ENCODE data around the gene MAGI3.
"Not testable (repeated sequence)": the region's sequence is repeated elsewhere in the genome, so short reads cannot be mapped to it uniquely, and the experiment has no call there.

The MAGI3 gene

GRCh38 chr1:113439277-113439670 is 49.0 kb downstream of the MAGI3 start:
- no peak for DNase-seq (ENCODE audit: low read depth in 3 of 3, low spot score in 1 of 3)

- no peak for DNase-seq (ENCODE audit: low read depth in 3 of 3, low spot score in 1 of 3)
These were observed 51.8 kb downstream of the MAGI3 start for GRCh38 chr1:113442131-113442530.

GRCh38 chr1:113444857-113445256 is 54.5 kb downstream of the MAGI3 start:
- DNase-seq (ENCODE audit: low read depth in 3 of 3, low spot score in 1 of 3) = no peak

- DNase-seq (ENCODE audit: low read depth in 3 of 3, low spot score in 1 of 3) = no peak
These were observed 61.4 kb downstream of the MAGI3 start for GRCh38 chr1:113451710-113452109.

- no peak for DNase-seq (ENCODE audit: low read depth in 3 of 3, low spot score in 1 of 3)
These were observed 62.8 kb downstream of the MAGI3 start for GRCh38 chr1:113452921-113453770.

GRCh38 chr1:113453771-113454083 is 63.4 kb downstream of the MAGI3 start:
- no peak for DNase-seq (ENCODE audit: low read depth in 3 of 3, low spot score in 1 of 3)

GRCh38 chr1:113455374-113455773 is 65.1 kb downstream of the MAGI3 start:
- DNase-seq (ENCODE audit: low read depth in 3 of 3, low spot score in 1 of 3) = no peak

GRCh38 chr1:113456967-113457366 is 66.7 kb downstream of the MAGI3 start:
- no peak for DNase-seq (ENCODE audit: low read depth in 3 of 3, low spot score in 1 of 3)

GRCh38 chr1:113459279-113459678 is 69.0 kb downstream of the MAGI3 start:
- no peak for DNase-seq (ENCODE audit: low read depth in 3 of 3, low spot score in 1 of 3)

- no peak for DNase-seq (ENCODE audit: low read depth in 3 of 3, low spot score in 1 of 3)
These were observed 77.7 kb downstream of the MAGI3 start for GRCh38 chr1:113467991-113468390.

- DNase-seq (ENCODE audit: low read depth in 3 of 3, low spot score in 1 of 3) = not testable (repeated sequence)
These were observed 88.3 kb downstream of the MAGI3 start for GRCh38 chr1:113478427-113479195.

- DNase-seq (ENCODE audit: low read depth in 3 of 3, low spot score in 1 of 3) = no peak
These were observed 89.7 kb downstream of the MAGI3 start for GRCh38 chr1:113479713-113480676.

GRCh38 chr1:113485131-113485530 is 94.8 kb downstream of the MAGI3 start:
- not testable (repeated sequence) for DNase-seq (ENCODE audit: low read depth in 3 of 3, low spot score in 1 of 3)

GRCh38 chr1:113488576-113489177 is 98.4 kb downstream of the MAGI3 start:
- no peak for DNase-seq (ENCODE audit: low read depth in 3 of 3, low spot score in 1 of 3)

GRCh38 chr1:113490384-113490783 is 100.1 kb downstream of the MAGI3 start:
- DNase-seq (ENCODE audit: low read depth in 3 of 3, low spot score in 1 of 3) = no peak

GRCh38 chr1:113493533-113493932 is 103.2 kb downstream of the MAGI3 start:
- DNase-seq (ENCODE audit: low read depth in 3 of 3, low spot score in 1 of 3) = no peak

- DNase-seq (ENCODE audit: low read depth in 3 of 3, low spot score in 1 of 3) = no peak
These were observed 115.0 kb downstream of the MAGI3 start for GRCh38 chr1:113505357-113505756.

- DNase-seq (ENCODE audit: low read depth in 3 of 3, low spot score in 1 of 3) = no peak
These were observed 117.4 kb downstream of the MAGI3 start for GRCh38 chr1:113507552-113508214.

GRCh38 chr1:113508364-113509164 is 118.2 kb downstream of the MAGI3 start:
- no peak for DNase-seq (ENCODE audit: low read depth in 3 of 3, low spot score in 1 of 3)

- DNase-seq (ENCODE audit: low read depth in 3 of 3, low spot score in 1 of 3) = not testable (repeated sequence)
These were observed 119.5 kb downstream of the MAGI3 start for GRCh38 chr1:113509766-113510165.
